ENCODE results near the gene SUPT4H1. TPM values are rescaled to one million over a fixed set of nuclear protein-coding genes. Genes with fewer than 3 reads are reported as not detected.

Gene SUPT4H1
- total RNA-seq, 1 experiment from 2014 or later: 50.2 TPM

DNA sequence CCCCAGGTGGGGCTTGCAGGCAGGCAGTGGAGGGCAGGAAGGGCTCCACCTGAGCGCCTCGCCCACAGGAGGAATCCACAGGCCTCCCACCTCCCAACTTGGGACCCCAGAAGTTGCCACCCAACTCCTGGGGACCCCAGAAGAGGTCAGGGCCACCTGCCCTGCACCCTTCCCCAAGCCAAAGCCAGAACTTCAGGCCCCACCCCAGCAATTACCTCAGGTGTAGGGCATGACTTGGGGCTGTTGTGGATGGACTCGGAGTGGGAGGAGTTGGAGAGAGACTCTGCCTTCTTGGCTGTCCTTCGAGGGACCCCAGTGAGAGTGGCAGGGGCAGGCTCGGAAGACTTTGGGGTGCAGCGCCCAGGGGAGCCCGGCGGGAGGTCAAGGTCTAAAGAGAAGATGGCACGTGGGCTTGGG lies 33.9 kb downstream of the SUPT4H1 start:
- Histone ChIP-seq H3K27me3 (ENCODE audit: low read length) (no peaks in the 10 kb centered on the region), H3K9me2 (replicated peaks; ENCODE audit: insufficient read depth, low read length) (no peaks in the 10 kb centered on the region), H4K20me1 (ENCODE audit: insufficient read depth, low read depth, low read length) (no peaks in the 10 kb centered on the region), H3K9me3 (ENCODE audit: low read length) (no peaks in the 10 kb centered on the region), H3K4me2 (ENCODE audit: low read depth, low read length, poor library complexity, severe bottlenecking) (no peak overlapping the region), H3K4me1 (ENCODE audit: low read length) (peaks cover 5% of the 10 kb centered on the region; the same call in 1 of the 2 replicates), H3K4me3 (ENCODE audit: low read length) (no peak overlapping the region), H3K9ac (ENCODE audit: low read length) (no peak overlapping the region), H3K36me3 (ENCODE audit: insufficient read depth, low read length) (peaks cover 7% of the 10 kb centered on the region), H3K27ac (ENCODE audit: low read length) (no peak overlapping the region), H3K79me2 (ENCODE audit: low read length) (no peaks in the 10 kb centered on the region), H2AFZ (ENCODE audit: low read length) (no peak overlapping the region)
- no peak for DNase-seq

DNA sequence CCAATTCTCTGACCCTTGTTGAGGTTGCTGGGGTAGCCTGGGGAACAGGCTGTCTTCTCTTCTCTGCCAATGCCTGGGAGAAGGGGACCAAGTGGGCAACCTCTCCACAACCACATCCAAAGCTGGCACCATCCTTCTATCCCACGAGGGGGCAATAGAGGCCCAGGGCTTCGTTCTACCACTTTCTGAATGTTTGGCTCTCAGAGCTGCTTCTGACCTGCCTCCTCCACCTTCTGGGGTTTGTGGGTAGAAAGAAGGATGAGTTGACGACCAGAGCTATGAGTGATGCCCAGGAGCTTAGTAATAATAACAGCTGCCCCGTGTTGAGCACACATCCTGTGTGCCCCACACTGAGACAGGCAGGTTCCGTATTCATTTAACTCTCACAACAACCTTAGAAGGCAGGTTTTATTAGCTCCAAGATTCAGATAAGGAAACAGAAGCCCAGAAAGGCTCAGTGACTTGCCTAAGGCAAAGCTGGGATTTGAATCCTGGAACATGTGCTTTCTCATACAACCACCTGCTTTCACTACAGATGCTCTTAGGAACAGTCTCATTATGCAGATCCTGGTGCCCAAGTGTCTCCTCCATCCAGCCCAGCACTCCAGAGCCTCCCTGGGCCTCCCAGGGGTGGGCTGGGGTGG lies 34.5 kb downstream of the SUPT4H1 start:
- Histone ChIP-seq H3K36me3 (ENCODE audit: insufficient read depth, low read length) (peaks cover 7% of the 10 kb centered on the region), H3K4me1 (ENCODE audit: low read length) (peaks cover 5% of the 10 kb centered on the region; the same call in 1 of the 2 replicates), H3K27ac (ENCODE audit: low read length) (no peak overlapping the region)

DNA sequence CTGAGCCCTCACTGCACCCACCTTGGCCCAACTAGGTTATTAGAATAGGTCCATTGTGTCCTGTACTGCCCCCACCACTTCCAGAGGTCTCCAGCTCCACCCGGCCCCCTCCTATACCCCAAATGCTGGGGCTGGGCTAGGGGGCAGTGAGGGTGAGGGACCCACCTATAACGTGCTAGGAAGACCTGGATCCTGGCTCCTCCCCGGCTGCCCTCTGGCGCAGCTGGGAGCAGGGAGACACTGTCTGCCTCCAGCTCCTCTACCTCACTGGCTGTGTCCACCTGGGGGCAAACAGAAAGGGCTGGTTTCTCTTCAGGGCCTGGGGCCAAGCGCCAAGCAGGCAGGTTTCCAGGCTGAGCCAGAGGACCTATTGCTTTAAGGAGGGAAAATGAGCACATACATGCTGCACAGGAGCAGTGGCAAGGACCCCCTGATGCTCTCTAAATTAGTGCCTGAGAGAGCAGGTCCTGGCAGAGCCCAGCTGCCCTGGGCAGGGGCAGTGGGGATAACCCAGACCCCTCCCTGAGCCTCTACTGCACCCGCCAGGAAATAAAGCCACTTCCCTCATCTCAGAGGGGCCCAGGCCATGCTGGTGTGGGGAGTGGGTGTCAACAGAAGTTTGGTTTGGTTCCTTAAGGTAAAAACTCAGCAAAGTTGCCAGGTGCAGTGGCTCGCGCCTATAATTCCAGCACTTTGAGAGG lies 35.6 kb downstream of the SUPT4H1 start:
- no peaks in the 10 kb centered on the region for H3K9me3 ChIP-seq (ENCODE audit: low read length)
- H3K4me1 ChIP-seq (ENCODE audit: low read length): peaks cover 5% of the 10 kb centered on the region; the same call in 1 of the 2 replicates
- H3K27ac ChIP-seq (ENCODE audit: low read length): no peak overlapping the region
- no peaks in the 10 kb centered on the region for H4K20me1 ChIP-seq (ENCODE audit: insufficient read depth, low read depth, low read length)
- no peaks in the 10 kb centered on the region for H3K9me2 ChIP-seq (replicated peaks; ENCODE audit: insufficient read depth, low read length)
- no peak overlapping the region for H3K4me2 ChIP-seq (ENCODE audit: low read depth, low read length, poor library complexity, severe bottlenecking)
- no peak overlapping the region for H2AFZ ChIP-seq (ENCODE audit: low read length)
- H3K79me2 ChIP-seq (ENCODE audit: low read length): no peaks in the 10 kb centered on the region
- no peaks in the 10 kb centered on the region for H3K27me3 ChIP-seq (ENCODE audit: low read length)
- peaks cover 4% of the 10 kb centered on the region for H3K36me3 ChIP-seq (ENCODE audit: insufficient read depth, low read length)
- no peak overlapping the region for H3K9ac ChIP-seq (ENCODE audit: low read length)
- no peak overlapping the region for H3K4me3 ChIP-seq (ENCODE audit: low read length)
- DNase-seq: no peak

More for the DNA sequence above, 34.5 kb downstream of the SUPT4H1 start:
- H2AFZ ChIP-seq (ENCODE audit: low read length): no peak overlapping the region
- DNase-seq: peak; percentile 87
- no peaks in the 10 kb centered on the region for H3K9me3 ChIP-seq (ENCODE audit: low read length)
- H3K9me2 ChIP-seq (replicated peaks; ENCODE audit: insufficient read depth, low read length): no peaks in the 10 kb centered on the region
- H3K4me2 ChIP-seq (ENCODE audit: low read depth, low read length, poor library complexity, severe bottlenecking): no peak overlapping the region
- H3K9ac ChIP-seq (ENCODE audit: low read length): no peak overlapping the region
- H3K4me3 ChIP-seq (ENCODE audit: low read length): no peak overlapping the region
- no peaks in the 10 kb centered on the region for H3K27me3 ChIP-seq (ENCODE audit: low read length)
- H3K79me2 ChIP-seq (ENCODE audit: low read length): no peaks in the 10 kb centered on the region
- H4K20me1 ChIP-seq (ENCODE audit: insufficient read depth, low read depth, low read length): no peaks in the 10 kb centered on the region

DNA sequence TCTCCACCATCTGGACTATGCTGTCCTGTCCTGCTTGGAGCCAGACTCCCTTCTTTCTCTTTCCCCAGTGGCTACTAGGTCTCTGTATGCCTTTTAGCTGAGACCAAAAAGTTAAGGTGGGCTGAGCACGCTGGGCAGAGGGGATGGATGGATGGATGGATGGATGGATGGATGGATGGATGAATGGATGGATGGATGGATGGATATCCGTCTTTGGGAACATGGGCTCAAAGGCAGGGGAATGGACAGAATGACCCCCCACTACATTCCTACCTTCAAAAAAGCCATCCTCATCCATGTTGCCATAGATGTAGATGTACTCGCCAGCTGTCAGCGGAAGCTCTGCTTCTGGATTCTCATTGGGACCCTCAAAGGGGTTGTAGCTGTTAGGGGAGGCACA lies 36.3 kb downstream of the SUPT4H1 start:
- Histone ChIP-seq H3K9me2 (replicated peaks; ENCODE audit: insufficient read depth, low read length) (no peaks in the 10 kb centered on the region), H3K4me1 (ENCODE audit: low read length) (peaks cover 5% of the 10 kb centered on the region; the same call in 1 of the 2 replicates), H3K79me2 (ENCODE audit: low read length) (no peaks in the 10 kb centered on the region), H3K9me3 (ENCODE audit: low read length) (no peaks in the 10 kb centered on the region), H3K4me3 (ENCODE audit: low read length) (no peak overlapping the region), H3K4me2 (ENCODE audit: low read depth, low read length, poor library complexity, severe bottlenecking) (no peak overlapping the region), H4K20me1 (ENCODE audit: insufficient read depth, low read depth, low read length) (no peaks in the 10 kb centered on the region), H3K27ac (ENCODE audit: low read length) (no peak overlapping the region), H3K9ac (ENCODE audit: low read length) (no peak overlapping the region), H2AFZ (ENCODE audit: low read length) (no peak overlapping the region), H3K36me3 (ENCODE audit: insufficient read depth, low read length) (peaks cover 4% of the 10 kb centered on the region), H3K27me3 (ENCODE audit: low read length) (no peaks in the 10 kb centered on the region)
- DNase-seq: no peak

DNA sequence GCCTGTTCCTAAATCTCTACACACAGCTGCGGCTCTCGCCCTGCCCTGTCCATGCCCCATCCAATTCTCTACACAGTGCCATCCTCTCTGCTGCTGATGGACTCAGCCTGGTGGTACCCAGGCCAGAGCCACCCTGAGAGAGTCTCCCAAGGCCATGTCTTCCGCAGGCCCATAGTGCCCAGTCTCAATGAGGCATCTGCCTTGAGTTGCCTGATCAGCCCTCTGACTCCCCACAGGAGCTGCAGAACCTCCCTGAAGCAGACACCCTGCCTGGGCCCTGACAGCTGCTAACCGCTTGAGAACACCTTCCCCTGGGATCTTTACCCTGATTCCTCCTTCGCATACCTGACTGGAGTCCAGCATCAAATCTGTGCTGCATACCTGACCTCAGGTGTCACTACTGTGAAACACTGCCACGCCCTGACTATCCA lies 36.7 kb downstream of the SUPT4H1 start:
- DNase-seq: no peak
- Histone ChIP-seq H3K4me3 (ENCODE audit: low read length) (no peak overlapping the region), H3K27me3 (ENCODE audit: low read length) (no peaks in the 10 kb centered on the region), H2AFZ (ENCODE audit: low read length) (no peak overlapping the region), H3K9ac (ENCODE audit: low read length) (no peak overlapping the region), H3K9me2 (replicated peaks; ENCODE audit: insufficient read depth, low read length) (no peaks in the 10 kb centered on the region), H3K9me3 (ENCODE audit: low read length) (no peaks in the 10 kb centered on the region), H3K4me1 (ENCODE audit: low read length) (peaks cover 5% of the 10 kb centered on the region; the same call in 1 of the 2 replicates), H3K4me2 (ENCODE audit: low read depth, low read length, poor library complexity, severe bottlenecking) (no peak overlapping the region), H3K36me3 (ENCODE audit: insufficient read depth, low read length) (peaks cover 4% of the 10 kb centered on the region), H3K79me2 (ENCODE audit: low read length) (no peaks in the 10 kb centered on the region), H4K20me1 (ENCODE audit: insufficient read depth, low read depth, low read length) (no peaks in the 10 kb centered on the region), H3K27ac (ENCODE audit: low read length) (no peak overlapping the region)

DNA sequence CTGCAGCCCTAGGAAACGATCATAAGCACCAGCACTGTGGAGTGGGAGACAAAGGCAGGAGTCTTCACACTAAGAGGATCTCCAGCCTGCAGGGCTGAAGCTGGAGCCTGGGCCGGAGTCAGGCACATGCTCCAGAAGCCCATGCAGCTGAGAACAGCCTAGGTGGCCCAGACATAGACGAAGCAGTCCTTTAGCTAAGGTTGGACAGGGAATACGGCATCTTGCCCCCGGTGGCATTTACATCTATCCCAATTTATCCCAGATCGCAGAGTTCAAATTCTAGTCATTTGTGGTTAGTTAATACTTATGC lies 37.3 kb downstream of the SUPT4H1 start:
- no peaks in the 10 kb centered on the region for H3K9me2 ChIP-seq (replicated peaks; ENCODE audit: insufficient read depth, low read length)
- H3K36me3 ChIP-seq (ENCODE audit: insufficient read depth, low read length): peaks cover 4% of the 10 kb centered on the region
- DNase-seq: no peak
- no peaks in the 10 kb centered on the region for H4K20me1 ChIP-seq (ENCODE audit: insufficient read depth, low read depth, low read length)
- no peaks in the 10 kb centered on the region for H3K9me3 ChIP-seq (ENCODE audit: low read length)
- H3K4me2 ChIP-seq (ENCODE audit: low read depth, low read length, poor library complexity, severe bottlenecking): no peak overlapping the region
- no peaks in the 10 kb centered on the region for H3K27me3 ChIP-seq (ENCODE audit: low read length)
- H2AFZ ChIP-seq (ENCODE audit: low read length): no peak overlapping the region
- no peak overlapping the region for H3K9ac ChIP-seq (ENCODE audit: low read length)
- H3K27ac ChIP-seq (ENCODE audit: low read length): no peak overlapping the region
- H3K4me3 ChIP-seq (ENCODE audit: low read length): no peak overlapping the region
- no peaks in the 10 kb centered on the region for H3K79me2 ChIP-seq (ENCODE audit: low read length)
- peaks cover 5% of the 10 kb centered on the region; the same call in 1 of the 2 replicates for H3K4me1 ChIP-seq (ENCODE audit: low read length)

DNA sequence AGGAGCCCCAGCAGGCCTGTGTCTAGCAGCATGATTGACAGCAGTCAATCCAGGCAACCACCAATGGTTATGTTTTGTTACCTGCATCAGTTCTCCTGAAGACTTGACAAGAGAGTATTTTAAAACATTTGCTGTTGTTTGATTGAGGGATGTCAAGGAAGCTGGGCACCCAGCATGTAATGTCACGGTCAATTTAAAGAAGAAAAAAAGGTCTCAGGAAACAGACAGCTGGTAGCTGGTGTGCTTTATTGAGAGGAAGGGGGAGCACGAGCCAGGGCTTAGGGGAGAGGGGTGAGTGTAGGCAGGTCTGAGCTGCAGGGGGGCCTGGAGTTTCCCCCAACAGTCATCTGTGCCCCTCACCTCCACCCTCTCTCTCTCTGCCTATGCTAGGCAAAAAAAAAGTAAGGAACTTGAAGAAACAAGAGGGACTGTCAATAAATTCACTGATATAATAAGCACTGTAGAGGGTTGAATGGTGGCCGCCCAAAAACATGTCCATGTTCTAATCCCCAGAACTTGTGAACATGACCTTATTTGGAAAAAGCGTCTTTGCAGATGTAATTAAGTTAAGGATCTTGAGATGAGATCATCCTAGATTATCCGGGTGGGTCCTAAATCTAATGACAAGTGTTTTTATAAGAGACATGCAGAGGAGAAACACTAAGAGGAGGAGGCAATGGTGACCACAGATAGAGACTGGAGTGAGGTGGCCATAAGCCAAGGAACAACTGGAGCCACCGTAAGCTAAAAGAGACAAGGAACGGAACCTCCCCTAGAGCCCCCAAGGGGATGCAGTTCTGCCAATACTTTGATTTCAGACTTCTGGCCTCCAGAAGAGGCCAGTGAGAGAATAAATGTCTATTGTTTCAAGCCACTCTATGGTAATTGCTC lies 37.9 kb downstream of the SUPT4H1 start:
- Histone ChIP-seq H3K4me3 (ENCODE audit: low read length) (no peak overlapping the region), H3K9me2 (replicated peaks; ENCODE audit: insufficient read depth, low read length) (no peaks in the 10 kb centered on the region), H3K36me3 (ENCODE audit: insufficient read depth, low read length) (peaks cover 4% of the 10 kb centered on the region)

DNA sequence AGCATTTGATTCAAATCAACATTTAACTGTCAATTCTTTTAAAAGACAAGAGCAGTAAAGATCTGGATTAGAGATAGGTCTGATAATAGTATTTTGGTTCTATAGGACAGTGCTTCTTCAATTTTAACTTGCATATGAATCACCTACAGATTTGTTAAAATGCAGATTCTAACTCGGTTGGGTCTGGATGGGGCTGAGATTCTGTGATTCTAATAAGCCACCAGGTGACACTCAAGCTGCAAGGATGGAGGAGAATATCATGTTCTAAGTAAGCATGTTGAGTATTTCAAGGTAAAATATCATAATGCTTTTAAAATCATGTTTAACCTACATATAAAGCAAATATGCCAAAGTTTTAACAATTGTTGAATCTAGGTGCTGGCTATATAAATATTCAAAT lies 39.2 kb downstream of the SUPT4H1 start:
- no peaks in the 10 kb centered on the region for H4K20me1 ChIP-seq (ENCODE audit: insufficient read depth, low read depth, low read length)
- no peaks in the 10 kb centered on the region for H3K9me2 ChIP-seq (replicated peaks; ENCODE audit: insufficient read depth, low read length)
- H3K9ac ChIP-seq (ENCODE audit: low read length): no peak overlapping the region
- no peak overlapping the region for H3K27ac ChIP-seq (ENCODE audit: low read length)
- peaks cover 3% of the 10 kb centered on the region; the same call in 1 of the 2 replicates for H3K4me1 ChIP-seq (ENCODE audit: low read length)
- no peak overlapping the region for H3K4me2 ChIP-seq (ENCODE audit: low read depth, low read length, poor library complexity, severe bottlenecking)
- no peak for DNase-seq
- no peaks in the 10 kb centered on the region for H3K9me3 ChIP-seq (ENCODE audit: low read length)
- no peaks in the 10 kb centered on the region for H3K27me3 ChIP-seq (ENCODE audit: low read length)
- H3K36me3 ChIP-seq (ENCODE audit: insufficient read depth, low read length): peaks cover 4% of the 10 kb centered on the region
- H3K79me2 ChIP-seq (ENCODE audit: low read length): no peaks in the 10 kb centered on the region
- no peak overlapping the region for H3K4me3 ChIP-seq (ENCODE audit: low read length)
- no peak overlapping the region for H2AFZ ChIP-seq (ENCODE audit: low read length)

More for the DNA sequence above, 37.9 kb downstream of the SUPT4H1 start:
- H3K79me2 ChIP-seq (ENCODE audit: low read length): no peaks in the 10 kb centered on the region
- H3K9ac ChIP-seq (ENCODE audit: low read length): no peak overlapping the region
- DNase-seq: no peak
- H2AFZ ChIP-seq (ENCODE audit: low read length): no peak overlapping the region
- no peaks in the 10 kb centered on the region for H3K9me3 ChIP-seq (ENCODE audit: low read length)
- no peaks in the 10 kb centered on the region for H3K27me3 ChIP-seq (ENCODE audit: low read length)
- no peak overlapping the region for H3K27ac ChIP-seq (ENCODE audit: low read length)
- H3K4me2 ChIP-seq (ENCODE audit: low read depth, low read length, poor library complexity, severe bottlenecking): no peak overlapping the region
- H3K4me1 ChIP-seq (ENCODE audit: low read length): peaks cover 5% of the 10 kb centered on the region; the same call in 1 of the 2 replicates
- H4K20me1 ChIP-seq (ENCODE audit: insufficient read depth, low read depth, low read length): no peaks in the 10 kb centered on the region

All from Karpas-422 (cell line).